ENCODE measurements around the gene GKAP1. TPM values are rescaled to one million over a fixed set of nuclear protein-coding genes. Genes with fewer than 3 reads are reported as not detected.
"Not testable (repeated sequence)": the region's sequence is repeated elsewhere in the genome, so short reads cannot be mapped to it uniquely, and the experiment has no call there.

The GKAP1 gene
- total RNA-seq, 2 experiments from 2014 or later, result 2.2 to 4.5 TPM

GRCh38 chr9:83778164-83778563, 39.4 kb downstream of the GKAP1 start:
- CTCF ChIA-PET, result no interaction called here
- Mint-ChIP-seq H3K9me3 (ENCODE audit: low read depth) (no peaks in the 10 kb centered on the region), H3K27me3 (no peaks in the 10 kb centered on the region), H3K4me1 (no peaks in the 10 kb centered on the region), H3K27ac (no peak overlapping the region), H3K4me3 (no peak overlapping the region), H3K36me3 (no peaks in the 10 kb centered on the region)
- no peak for DNase-seq
- no peak for ATAC-seq

GRCh38 chr9:83775932-83776331, 41.6 kb downstream of the GKAP1 start:
- Mint-ChIP-seq H3K4me3 (no peak overlapping the region), H3K4me1 (no peaks in the 10 kb centered on the region)
- CTCF ChIA-PET, result interaction anchor here (0.7 kb wide), 1 partner anchor 412 kb away, joined by 3 read pairs; no protein-coding TSS in a partner anchor

GRCh38 chr9:83772860-83773259, 44.7 kb downstream of the GKAP1 start:
- Mint-ChIP-seq H3K4me3 (no peak overlapping the region), H3K27ac (no peak overlapping the region), H3K9me3 (ENCODE audit: low read depth) (no peaks in the 10 kb centered on the region), H3K36me3 (no peaks in the 10 kb centered on the region), H3K27me3 (no peaks in the 10 kb centered on the region), H3K4me1 (no peaks in the 10 kb centered on the region)
- CTCF ChIA-PET, result no interaction called here
- ATAC-seq (no peak), DNase-seq (no peak)

More at GRCh38 chr9:83775932-83776331, 41.6 kb downstream of the GKAP1 start:
- Mint-ChIP-seq H3K27ac (no peak overlapping the region), H3K27me3 (no peaks in the 10 kb centered on the region), H3K9me3 (ENCODE audit: low read depth) (no peaks in the 10 kb centered on the region), H3K36me3 (no peaks in the 10 kb centered on the region)
- ATAC-seq (no peak), DNase-seq (no peak)

- peaks cover 3% of the 10 kb centered on the region for H3K36me3 Mint-ChIP-seq
These were observed 52.2 kb downstream of the GKAP1 start for GRCh38 chr9:83765376-83765775.

GRCh38 chr9:83754383-83754977, 63.1 kb downstream of the GKAP1 start:
- no peaks in the 10 kb centered on the region for H3K4me1 Mint-ChIP-seq
- no peaks in the 10 kb centered on the region for H3K27me3 Mint-ChIP-seq
- ATAC-seq (no peak), DNase-seq (no peak)
- H3K9me3 Mint-ChIP-seq (ENCODE audit: low read depth), result no peaks in the 10 kb centered on the region
- no peak overlapping the region for H3K27ac Mint-ChIP-seq
- H3K4me3 Mint-ChIP-seq, result no peak overlapping the region
- CTCF ChIA-PET, result no interaction called here
- H3K36me3 Mint-ChIP-seq, result peaks cover 3% of the 10 kb centered on the region

More at GRCh38 chr9:83765376-83765775, 52.2 kb downstream of the GKAP1 start:
- ATAC-seq (no peak), DNase-seq (no peak)
- Mint-ChIP-seq H3K9me3 (ENCODE audit: low read depth) (peaks cover 5% of the 10 kb centered on the region), H3K4me1 (no peaks in the 10 kb centered on the region), H3K27me3 (no peaks in the 10 kb centered on the region), H3K4me3 (no peak overlapping the region), H3K27ac (no peak overlapping the region)
- CTCF ChIA-PET, result no interaction called here

- DNase-seq (no peak), ATAC-seq (no peak)
- Mint-ChIP-seq H3K27ac (no peak overlapping the region), H3K4me3 (no peak overlapping the region), H3K9me3 (ENCODE audit: low read depth) (no peaks in the 10 kb centered on the region), H3K4me1 (no peaks in the 10 kb centered on the region), H3K36me3 (peaks cover 2% of the 10 kb centered on the region), H3K27me3 (no peaks in the 10 kb centered on the region)
- CTCF ChIA-PET, result no interaction called here
These were observed 67.9 kb downstream of the GKAP1 start for GRCh38 chr9:83749706-83750105.

- ATAC-seq (no peak), DNase-seq (no peak)
- no peaks in the 10 kb centered on the region for H3K9me3 Mint-ChIP-seq (ENCODE audit: low read depth)
- no peaks in the 10 kb centered on the region for H3K27me3 Mint-ChIP-seq
- no peak overlapping the region for H3K4me3 Mint-ChIP-seq
- peaks cover under 1% of the 10 kb centered on the region for H3K36me3 Mint-ChIP-seq
- no peak overlapping the region for H3K27ac Mint-ChIP-seq
- CTCF ChIA-PET, result no interaction called here
- no peaks in the 10 kb centered on the region for H3K4me1 Mint-ChIP-seq
These were observed 73.4 kb downstream of the GKAP1 start for GRCh38 chr9:83744206-83744605.

- Mint-ChIP-seq H3K27me3 (no peaks in the 10 kb centered on the region), H3K27ac (no peak overlapping the region), H3K4me1 (no peaks in the 10 kb centered on the region), H3K4me3 (no peak overlapping the region), H3K9me3 (ENCODE audit: low read depth) (no peaks in the 10 kb centered on the region), H3K36me3 (peaks cover 2% of the 10 kb centered on the region)
- DNase-seq (no peak), ATAC-seq (no peak)
- CTCF ChIA-PET, result no interaction called here
These were observed 83.8 kb downstream of the GKAP1 start for GRCh38 chr9:83733739-83734138.

GRCh38 chr9:83728591-83729368, 88.8 kb downstream of the GKAP1 start:
- H3K4me3 Mint-ChIP-seq; H3K4me1 Mint-ChIP-seq; ATAC-seq; H3K9me3 Mint-ChIP-seq (ENCODE audit: low read depth); H3K36me3 Mint-ChIP-seq; CTCF ChIA-PET; H3K27me3 Mint-ChIP-seq; DNase-seq; H3K27ac Mint-ChIP-seq: not testable (repeated sequence)

- Mint-ChIP-seq H3K27me3 (no peaks in the 10 kb centered on the region), H3K36me3 (no peaks in the 10 kb centered on the region), H3K4me1 (no peaks in the 10 kb centered on the region), H3K27ac (no peak overlapping the region), H3K9me3 (ENCODE audit: low read depth) (no peaks in the 10 kb centered on the region), H3K4me3 (no peak overlapping the region)
- CTCF ChIA-PET, result no interaction called here
- DNase-seq (no peak), ATAC-seq (no peak)
These were observed 93.1 kb downstream of the GKAP1 start for GRCh38 chr9:83724436-83724835.

GRCh38 chr9:83722726-83723495, 94.7 kb downstream of the GKAP1 start:
- H3K9me3 Mint-ChIP-seq (ENCODE audit: low read depth), result no peaks in the 10 kb centered on the region
- no peak overlapping the region for H3K27ac Mint-ChIP-seq
- no peak for DNase-seq
- no peak for ATAC-seq
- CTCF ChIA-PET, result no interaction called here
- no peak overlapping the region for H3K4me3 Mint-ChIP-seq
- no peaks in the 10 kb centered on the region for H3K36me3 Mint-ChIP-seq
- no peaks in the 10 kb centered on the region for H3K4me1 Mint-ChIP-seq
- H3K27me3 Mint-ChIP-seq, result no peaks in the 10 kb centered on the region

GRCh38 chr9:83721509-83721908, 96.1 kb downstream of the GKAP1 start:
- no peak for DNase-seq
- Mint-ChIP-seq H3K4me3 (no peak overlapping the region), H3K27ac (no peak overlapping the region), H3K27me3 (no peaks in the 10 kb centered on the region), H3K36me3 (no peaks in the 10 kb centered on the region), H3K4me1 (no peaks in the 10 kb centered on the region), H3K9me3 (ENCODE audit: low read depth) (no peaks in the 10 kb centered on the region)
- CTCF ChIA-PET, result no interaction called here
- no peak for ATAC-seq

- Mint-ChIP-seq H3K4me3 (no peak overlapping the region), H3K4me1 (no peaks in the 10 kb centered on the region), H3K27ac (no peak overlapping the region), H3K9me3 (ENCODE audit: low read depth) (no peaks in the 10 kb centered on the region), H3K36me3 (no peaks in the 10 kb centered on the region), H3K27me3 (no peaks in the 10 kb centered on the region)
- DNase-seq (no peak), ATAC-seq (no peak)
- CTCF ChIA-PET, result interaction anchor here (0.7 to 1.5 kb wide), 2 partner anchors 95 to 155 kb away, joined by 3 read pairs; no protein-coding TSS in a partner anchor
These were observed 101.8 kb downstream of the GKAP1 start for GRCh38 chr9:83715794-83716193.

GRCh38 chr9:83715221-83715620, 102.3 kb downstream of the GKAP1 start:
- Mint-ChIP-seq H3K9me3 (ENCODE audit: low read depth) (no peaks in the 10 kb centered on the region), H3K36me3 (no peaks in the 10 kb centered on the region), H3K4me3 (no peak overlapping the region), H3K27me3 (no peaks in the 10 kb centered on the region), H3K4me1 (no peaks in the 10 kb centered on the region), H3K27ac (no peak overlapping the region)
- no peak for DNase-seq
- CTCF ChIA-PET, result interaction anchor here (1.5 kb wide), 1 partner anchor 95 kb away, joined by 3 read pairs; no protein-coding TSS in a partner anchor
- no peak for ATAC-seq

Measured in activated CD8-positive, alpha-beta memory T cell treated with anti-CD3 and anti-CD28 coated beads, Interleukin-2, amount 10 ng/mL, durations not matched to agents 7 days and 5 days (primary cell).